ENCODE results near the gene GDNF.

DNA sequence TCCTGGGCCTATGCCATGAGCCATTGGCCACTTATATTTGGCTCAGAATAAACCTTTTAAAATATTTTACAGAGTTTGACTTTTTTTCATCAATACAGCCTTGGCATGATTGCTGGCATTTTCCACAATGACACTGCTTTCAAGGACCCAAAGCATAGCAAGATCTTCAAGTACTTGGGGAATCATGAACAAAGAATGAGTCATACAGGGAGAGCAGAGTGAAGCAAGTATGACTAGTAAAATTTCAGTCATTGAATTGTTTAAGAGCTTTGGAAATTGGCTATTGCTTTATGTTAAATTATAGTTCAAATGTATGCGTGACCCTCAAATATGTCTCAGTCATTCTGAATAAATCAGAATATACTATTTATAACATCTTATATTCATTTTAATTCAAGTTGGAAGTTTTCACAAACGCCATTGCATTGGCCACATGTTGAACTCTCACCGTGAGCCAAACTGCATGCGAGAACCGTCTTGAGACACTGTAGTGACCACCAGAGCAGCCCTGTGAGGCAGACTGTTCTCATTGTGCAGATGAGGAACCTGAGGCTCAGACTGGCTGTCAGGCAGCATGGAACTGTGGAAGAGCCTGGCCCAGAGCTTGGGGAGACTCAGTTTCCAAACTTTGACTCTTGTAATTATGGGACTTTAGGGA, 52.9 kb downstream of the GDNF start:
- TF ChIP-seq, protein P1, sequence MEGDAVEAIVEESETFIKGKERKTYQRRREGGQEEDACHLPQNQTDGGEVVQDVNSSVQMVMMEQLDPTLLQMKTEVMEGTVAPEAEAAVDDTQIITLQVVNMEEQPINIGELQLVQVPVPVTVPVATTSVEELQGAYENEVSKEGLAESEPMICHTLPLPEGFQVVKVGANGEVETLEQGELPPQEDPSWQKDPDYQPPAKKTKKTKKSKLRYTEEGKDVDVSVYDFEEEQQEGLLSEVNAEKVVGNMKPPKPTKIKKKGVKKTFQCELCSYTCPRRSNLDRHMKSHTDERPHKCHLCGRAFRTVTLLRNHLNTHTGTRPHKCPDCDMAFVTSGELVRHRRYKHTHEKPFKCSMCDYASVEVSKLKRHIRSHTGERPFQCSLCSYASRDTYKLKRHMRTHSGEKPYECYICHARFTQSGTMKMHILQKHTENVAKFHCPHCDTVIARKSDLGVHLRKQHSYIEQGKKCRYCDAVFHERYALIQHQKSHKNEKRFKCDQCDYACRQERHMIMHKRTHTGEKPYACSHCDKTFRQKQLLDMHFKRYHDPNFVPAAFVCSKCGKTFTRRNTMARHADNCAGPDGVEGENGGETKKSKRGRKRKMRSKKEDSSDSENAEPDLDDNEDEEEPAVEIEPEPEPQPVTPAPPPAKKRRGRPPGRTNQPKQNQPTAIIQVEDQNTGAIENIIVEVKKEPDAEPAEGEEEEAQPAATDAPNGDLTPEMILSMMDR (conservative IDR thresholded peaks at IDR 0.05): no peak
- TF ChIP-seq EZH2 (IDR thresholded peaks at IDR 0.05; ENCODE audit: low read depth): no peak
